HepG2 (cell line): ENCODE data around the gene PCBD2. TPM values are rescaled to one million over a fixed set of nuclear protein-coding genes. Genes with fewer than 3 reads are reported as not detected.

Experiments
- DNMT1 ChIP-seq: sonication (generic); formaldehyde crosslinking; IDR thresholded peaks from 2 replicates; pipeline ENCODE4 v1.5.1; 2020; ENCODE audit warnings: mild to moderate bottlenecking, missing genetic modification reagents
- HES4 ChIP-seq: sonication (generic); formaldehyde crosslinking; IDR thresholded peaks from 2 replicates; pipeline ENCODE4 v1.9.0; 2021; ENCODE audit warnings: mild to moderate bottlenecking, missing genetic modification reagents, borderline replicate concordance
- MED8 ChIP-seq: sonication (generic); formaldehyde crosslinking; IDR thresholded peaks from 2 replicates; pipeline ENCODE4 v1.8.1; 2023; ENCODE audit warnings: mild to moderate bottlenecking, missing genetic modification reagents; ENCODE audit not compliant: insufficient replicate concordance
- MLLT10 ChIP-seq: sonication (generic); formaldehyde crosslinking; IDR thresholded peaks from 2 replicates; pipeline ENCODE4 v1.4.0; 2020; ENCODE audit warnings: missing genetic modification reagents
- NR2F6 ChIP-seq, 2 experiments: IDR thresholded peaks; 2 replicates each; pipeline ENCODE4 v1.6.1; 2016; ENCODE audit warnings: antibody characterized with exemption in 1 of 2, mild to moderate bottlenecking in 1 of 2
- SAFB2 ChIP-seq: sonication (generic); formaldehyde crosslinking; IDR thresholded peaks from 2 replicates; pipeline ENCODE4 v1.5.1; 2020; ENCODE audit warnings: missing genetic modification reagents, low read depth, mild to moderate bottlenecking, borderline replicate concordance
- ZNF343 ChIP-seq: sonication (generic); formaldehyde crosslinking; IDR thresholded peaks from 2 replicates; pipeline ENCODE4 v1.4.0; 2020; ENCODE audit warnings: mild to moderate bottlenecking, missing genetic modification reagents
- polyA plus RNA-seq, 8 experiments: library from polyadenylated mRNA; depleted of rRNA in 3 of 8; stranded (reverse) in 7 of 8; unstranded in 1 of 8; fragments of >200 nt; fragmentation: Illumina TruSeq in 4 of 8; extraction: Trizol in 4 of 8; gene quantifications; 2 replicates each; pipeline versions ENCODE4 v1.2.1 to v1.2.3, GENCODE V29; 2011 to 2016; ENCODE audit warnings: low read depth in 4 of 8, missing spikeins in 1 of 8, mixed read lengths in 1 of 8; ENCODE audit not compliant: insufficient read depth in 1 of 8
- total RNA-seq, 5 experiments: library from RNA; depleted of rRNA; stranded (reverse); fragments of >200 nt; fragmentation: Illumina TruSeq; extraction: Trizol; gene quantifications; 2 replicates each; pipeline ENCODE4 v1.2.3, GENCODE V29; 2016; ENCODE audit warnings: low read depth in 1 of 5
- TF ChIP-seq, protein P1 (sequence below), 2 experiments: sonication (generic) in 1 of 2; formaldehyde crosslinking in 1 of 2; IDR thresholded peaks; 2 replicates each; pipeline versions ENCODE4 v1.6.1 to v1.9.0; 2014 to 2022; ENCODE audit warnings: antibody characterized with exemption in 1 of 2, borderline replicate concordance in 1 of 2, inconsistent platforms in 1 of 2, low read depth in 1 of 2, missing genetic modification reagents in 1 of 2
- TF ChIP-seq, protein P2 (sequence below), 2 experiments: sonication (generic) in 1 of 2; formaldehyde crosslinking in 1 of 2; IDR thresholded peaks; 2 replicates each; pipeline versions ENCODE4 v1.4.0 to v1.6.1; 2016 to 2020; ENCODE audit warnings: borderline replicate concordance in 1 of 2, low read depth in 1 of 2, mild to moderate bottlenecking in 1 of 2, missing genetic modification reagents in 1 of 2
- TF ChIP-seq, protein P3 (sequence below): IDR thresholded peaks from 2 replicates; pipeline ENCODE4 v1.6.1; 2016; ENCODE audit warnings: low read depth, missing genetic modification reagents, missing compliant biosample characterization

PCBD2 gene
- total and polyA plus RNA-seq, 2 of the 13 experiments (the other 11 are each of a cell fraction or from before 2014, with no cell fraction given) = 5.5 to 12.0 TPM

DNA sequence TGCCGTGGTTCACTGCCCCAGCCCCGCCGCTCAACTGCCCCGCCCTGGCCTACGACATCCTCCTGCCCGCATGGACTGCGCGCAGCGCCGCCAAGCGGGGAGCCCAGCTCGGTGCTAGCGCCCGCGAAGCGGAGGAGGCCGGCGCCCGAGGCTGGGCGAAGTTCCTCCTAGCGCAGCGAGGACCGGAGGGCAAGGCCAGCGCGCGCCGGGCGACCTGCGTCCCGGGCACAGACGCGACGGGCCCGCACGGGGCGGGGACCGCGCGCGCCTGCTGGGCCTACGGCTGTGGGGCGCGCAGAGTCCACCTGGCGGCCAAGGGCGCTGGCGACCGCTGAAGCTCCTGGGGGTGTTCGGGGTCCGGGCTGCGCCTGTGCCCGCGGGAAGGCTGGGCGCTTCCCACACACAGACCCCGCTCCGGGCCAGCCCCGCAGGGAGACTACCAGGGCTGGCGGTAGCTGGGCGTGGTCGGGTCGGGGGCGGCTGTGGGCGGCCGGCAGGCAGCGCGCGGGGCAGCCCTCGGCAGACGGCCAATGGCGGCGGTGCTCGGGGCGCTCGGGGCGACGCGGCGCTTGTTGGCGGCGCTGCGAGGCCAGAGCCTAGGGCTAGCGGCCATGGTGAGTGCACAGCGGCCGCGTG lies at the start of gene PCBD2 (continued):
- TF ChIP-seq, protein P1, sequence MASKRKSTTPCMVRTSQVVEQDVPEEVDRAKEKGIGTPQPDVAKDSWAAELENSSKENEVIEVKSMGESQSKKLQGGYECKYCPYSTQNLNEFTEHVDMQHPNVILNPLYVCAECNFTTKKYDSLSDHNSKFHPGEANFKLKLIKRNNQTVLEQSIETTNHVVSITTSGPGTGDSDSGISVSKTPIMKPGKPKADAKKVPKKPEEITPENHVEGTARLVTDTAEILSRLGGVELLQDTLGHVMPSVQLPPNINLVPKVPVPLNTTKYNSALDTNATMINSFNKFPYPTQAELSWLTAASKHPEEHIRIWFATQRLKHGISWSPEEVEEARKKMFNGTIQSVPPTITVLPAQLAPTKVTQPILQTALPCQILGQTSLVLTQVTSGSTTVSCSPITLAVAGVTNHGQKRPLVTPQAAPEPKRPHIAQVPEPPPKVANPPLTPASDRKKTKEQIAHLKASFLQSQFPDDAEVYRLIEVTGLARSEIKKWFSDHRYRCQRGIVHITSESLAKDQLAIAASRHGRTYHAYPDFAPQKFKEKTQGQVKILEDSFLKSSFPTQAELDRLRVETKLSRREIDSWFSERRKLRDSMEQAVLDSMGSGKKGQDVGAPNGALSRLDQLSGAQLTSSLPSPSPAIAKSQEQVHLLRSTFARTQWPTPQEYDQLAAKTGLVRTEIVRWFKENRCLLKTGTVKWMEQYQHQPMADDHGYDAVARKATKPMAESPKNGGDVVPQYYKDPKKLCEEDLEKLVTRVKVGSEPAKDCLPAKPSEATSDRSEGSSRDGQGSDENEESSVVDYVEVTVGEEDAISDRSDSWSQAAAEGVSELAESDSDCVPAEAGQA (IDR thresholded peaks at IDR 0.05; ENCODE audit: low read depth) = no peak; the same call in 1 of the 2 replicates
- TF ChIP-seq, protein P1 (CRISPR knock-in tag; IDR thresholded peaks at IDR 0.05; ENCODE audit: borderline replicate concordance) = 0 out of 2 replicates have a peak, but pooled peaks have one; percentile 15
- TF ChIP-seq ZNF343 (CRISPR knock-in tag) = peak; percentile 77
- peak; percentile 63 for TF ChIP-seq HES4 (CRISPR knock-in tag)
- TF ChIP-seq, protein P2, sequence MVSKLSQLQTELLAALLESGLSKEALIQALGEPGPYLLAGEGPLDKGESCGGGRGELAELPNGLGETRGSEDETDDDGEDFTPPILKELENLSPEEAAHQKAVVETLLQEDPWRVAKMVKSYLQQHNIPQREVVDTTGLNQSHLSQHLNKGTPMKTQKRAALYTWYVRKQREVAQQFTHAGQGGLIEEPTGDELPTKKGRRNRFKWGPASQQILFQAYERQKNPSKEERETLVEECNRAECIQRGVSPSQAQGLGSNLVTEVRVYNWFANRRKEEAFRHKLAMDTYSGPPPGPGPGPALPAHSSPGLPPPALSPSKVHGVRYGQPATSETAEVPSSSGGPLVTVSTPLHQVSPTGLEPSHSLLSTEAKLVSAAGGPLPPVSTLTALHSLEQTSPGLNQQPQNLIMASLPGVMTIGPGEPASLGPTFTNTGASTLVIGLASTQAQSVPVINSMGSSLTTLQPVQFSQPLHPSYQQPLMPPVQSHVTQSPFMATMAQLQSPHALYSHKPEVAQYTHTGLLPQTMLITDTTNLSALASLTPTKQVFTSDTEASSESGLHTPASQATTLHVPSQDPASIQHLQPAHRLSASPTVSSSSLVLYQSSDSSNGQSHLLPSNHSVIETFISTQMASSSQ (IDR thresholded peaks at IDR 0.05; ENCODE audit: low read depth) = no peak
- TF ChIP-seq, protein P2 (CRISPR knock-in tag; IDR thresholded peaks at IDR 0.05; ENCODE audit: borderline replicate concordance) = 0 out of 2 replicates have a peak, but pooled peaks have one; percentile 53
- no peak for TF ChIP-seq MLLT10 (CRISPR knock-in tag)
- TF ChIP-seq, protein P3, sequence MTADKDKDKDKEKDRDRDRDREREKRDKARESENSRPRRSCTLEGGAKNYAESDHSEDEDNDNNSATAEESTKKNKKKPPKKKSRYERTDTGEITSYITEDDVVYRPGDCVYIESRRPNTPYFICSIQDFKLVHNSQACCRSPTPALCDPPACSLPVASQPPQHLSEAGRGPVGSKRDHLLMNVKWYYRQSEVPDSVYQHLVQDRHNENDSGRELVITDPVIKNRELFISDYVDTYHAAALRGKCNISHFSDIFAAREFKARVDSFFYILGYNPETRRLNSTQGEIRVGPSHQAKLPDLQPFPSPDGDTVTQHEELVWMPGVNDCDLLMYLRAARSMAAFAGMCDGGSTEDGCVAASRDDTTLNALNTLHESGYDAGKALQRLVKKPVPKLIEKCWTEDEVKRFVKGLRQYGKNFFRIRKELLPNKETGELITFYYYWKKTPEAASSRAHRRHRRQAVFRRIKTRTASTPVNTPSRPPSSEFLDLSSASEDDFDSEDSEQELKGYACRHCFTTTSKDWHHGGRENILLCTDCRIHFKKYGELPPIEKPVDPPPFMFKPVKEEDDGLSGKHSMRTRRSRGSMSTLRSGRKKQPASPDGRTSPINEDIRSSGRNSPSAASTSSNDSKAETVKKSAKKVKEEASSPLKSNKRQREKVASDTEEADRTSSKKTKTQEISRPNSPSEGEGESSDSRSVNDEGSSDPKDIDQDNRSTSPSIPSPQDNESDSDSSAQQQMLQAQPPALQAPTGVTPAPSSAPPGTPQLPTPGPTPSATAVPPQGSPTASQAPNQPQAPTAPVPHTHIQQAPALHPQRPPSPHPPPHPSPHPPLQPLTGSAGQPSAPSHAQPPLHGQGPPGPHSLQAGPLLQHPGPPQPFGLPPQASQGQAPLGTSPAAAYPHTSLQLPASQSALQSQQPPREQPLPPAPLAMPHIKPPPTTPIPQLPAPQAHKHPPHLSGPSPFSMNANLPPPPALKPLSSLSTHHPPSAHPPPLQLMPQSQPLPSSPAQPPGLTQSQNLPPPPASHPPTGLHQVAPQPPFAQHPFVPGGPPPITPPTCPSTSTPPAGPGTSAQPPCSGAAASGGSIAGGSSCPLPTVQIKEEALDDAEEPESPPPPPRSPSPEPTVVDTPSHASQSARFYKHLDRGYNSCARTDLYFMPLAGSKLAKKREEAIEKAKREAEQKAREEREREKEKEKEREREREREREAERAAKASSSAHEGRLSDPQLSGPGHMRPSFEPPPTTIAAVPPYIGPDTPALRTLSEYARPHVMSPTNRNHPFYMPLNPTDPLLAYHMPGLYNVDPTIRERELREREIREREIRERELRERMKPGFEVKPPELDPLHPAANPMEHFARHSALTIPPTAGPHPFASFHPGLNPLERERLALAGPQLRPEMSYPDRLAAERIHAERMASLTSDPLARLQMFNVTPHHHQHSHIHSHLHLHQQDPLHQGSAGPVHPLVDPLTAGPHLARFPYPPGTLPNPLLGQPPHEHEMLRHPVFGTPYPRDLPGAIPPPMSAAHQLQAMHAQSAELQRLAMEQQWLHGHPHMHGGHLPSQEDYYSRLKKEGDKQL = no peak
- TF ChIP-seq NR2F6 (IDR thresholded peaks at IDR 0.05) = no peak
- TF ChIP-seq NR2F6 (CRISPR knock-in tag; IDR thresholded peaks at IDR 0.05) = peak; percentile 31; the same call in 1 of the 2 replicates
- peak; percentile 96; the same call in 1 of the 2 replicates for TF ChIP-seq SAFB2 (CRISPR knock-in tag)
- TF ChIP-seq MED8 (CRISPR knock-in tag) = no peak
- 0 out of 2 replicates have a peak, but pooled peaks have one; percentile 41 for TF ChIP-seq DNMT1 (CRISPR knock-in tag)
